A549 (cell line): ENCODE data around the gene ABCC5. TPM values are rescaled to one million over a fixed set of nuclear protein-coding genes. Genes with fewer than 3 reads are reported as not detected.

Experiments
- ATAC-seq, 2 experiments: fragments of 200-7000 bp in 1 of 2; fragments of >200 bp in 1 of 2; cut with Nextera tagmentation in 1 of 2; cut with Tn5 transposase in 1 of 2; 3 replicates each; pipeline versions ENCODE4 v1.8.0 to v1.9.1; 2018 to 2020; ENCODE audit warnings: mild to moderate bottlenecking in 1 of 2, moderate library complexity in 1 of 2
- CTCF ChIA-PET: fragments of 300-600 bp; sonication (Branson Sonifier 250); formaldehyde crosslinking; extraction: SDS; loops from one replicate; lab custom pipeline; 2021; ENCODE audit warnings: antibody characterized with exemption, inconsistent platforms; lab: Yijun Ruan, JAX
- POLR2A ChIA-PET: fragments of 350-600 bp; formaldehyde crosslinking; extraction: SDS; loops from one replicate; lab custom pipeline; 2021; ENCODE audit warnings: antibody characterized with exemption, inconsistent platforms; lab: Yijun Ruan, JAX
- DNase-seq, 2 experiments: peaks; one replicate each; pipeline versions ENCODE4 v3.0.0 to v3.0.0-alpha.2; 2011 to 2016; ENCODE audit warnings: low read depth in 1 of 2, low spot score in 1 of 2
- FAIRE-seq: peaks from 2 replicates; lab custom pipeline; 2011; peaks lifted over from hg19 to GRCh38; lab: Jason Lieb, UNC
- H3K27ac ChIP-seq, 2 experiments: fragments of >200 bp; sonication (Bioruptor Twin); formaldehyde crosslinking; 3 replicates each; pipeline ENCODE4 v1.5.1; 2016 to 2017
- H3K4me1 ChIP-seq: fragments of >200 bp; sonication (Bioruptor Twin); formaldehyde crosslinking; 3 replicates; pipeline ENCODE4 v1.6.1; 2016
- H3K4me2 ChIP-seq: fragments of >200 bp; sonication (Bioruptor Twin); formaldehyde crosslinking; 3 replicates; pipeline ENCODE4 v1.6.1; 2016
- H3K4me3 ChIP-seq: fragments of >200 bp; sonication (Bioruptor Twin); formaldehyde crosslinking; 3 replicates; pipeline ENCODE4 v1.5.1; 2016
- H3K9me3 ChIP-seq: fragments of >200 bp; sonication (Bioruptor Twin); formaldehyde crosslinking; 3 replicates; pipeline ENCODE4 v1.6.1; 2016
- BCL3 ChIP-seq: fragments of >200 bp; sonication (Bioruptor Twin); formaldehyde crosslinking; IDR thresholded peaks from 3 replicates; pipeline ENCODE4 v1.6.1; 2016
- CEBPB ChIP-seq, 2 experiments: fragments of >200 bp in 1 of 2; sonication (Bioruptor Twin) in 1 of 2; formaldehyde crosslinking in 1 of 2; IDR thresholded peaks; 2 replicates each; pipeline ENCODE4 v1.6.1; 2012 to 2016
- CHD2 ChIP-seq: fragments of 150-350 bp; IDR thresholded peaks from 2 replicates; pipeline ENCODE4 v1.6.1; 2014; ENCODE audit warnings: low read length; ENCODE audit not compliant: partially characterized antibody
- EHF ChIP-seq: fragments of 250-450 bp; sonication (Bioruptor Pico); IDR thresholded peaks from 2 replicates; pipeline ENCODE4 v1.5.0; 2020; ENCODE audit warnings: mild to moderate bottlenecking
- EHMT2 ChIP-seq: fragments of 200-600 bp; sonication (generic); IDR thresholded peaks from 2 replicates; pipeline ENCODE4 v1.6.1; 2016; ENCODE audit warnings: antibody characterized with exemption, low read depth, mild to moderate bottlenecking, moderate library complexity
- FOSL2 ChIP-seq, 2 experiments: fragments of 450-650 bp in 1 of 2; fragments of >200 bp in 1 of 2; sonication (Bioruptor Twin) in 1 of 2; formaldehyde crosslinking; IDR thresholded peaks; 2 replicates each; pipeline versions ENCODE4 v1.5.0 to v1.6.1; 2016 to 2020; ENCODE audit warnings: mild to moderate bottlenecking in 1 of 2, moderate library complexity in 1 of 2
- HMGXB4 ChIP-seq: fragments of 250-450 bp; sonication (Bioruptor Pico); IDR thresholded peaks from 2 replicates; pipeline ENCODE4 v1.5.0; 2021; ENCODE audit warnings: mild to moderate bottlenecking, moderate library complexity, borderline replicate concordance
- HOXA7 ChIP-seq: fragments of 250-450 bp; sonication (Bioruptor Pico); IDR thresholded peaks from 2 replicates; pipeline ENCODE4 v1.5.0; 2020; ENCODE audit warnings: mild to moderate bottlenecking, moderate library complexity
- JUNB ChIP-seq: fragments of >200 bp; sonication (Bioruptor Twin); formaldehyde crosslinking; IDR thresholded peaks from 2 replicates; pipeline ENCODE4 v1.6.1; 2016
- MAFK ChIP-seq: fragments of 450-650 bp; IDR thresholded peaks from 2 replicates; pipeline ENCODE4 v1.6.1; 2014; ENCODE audit not compliant: partially characterized antibody
- MAX ChIP-seq: IDR thresholded peaks from 2 replicates; pipeline ENCODE4 v1.6.1; 2012
- NFE2L2 ChIP-seq: fragments of 150-350 bp; conservative IDR thresholded peaks from 2 replicates; pipeline ENCODE4 v1.6.1; 2014; ENCODE audit warnings: low read length
- NR3C1 ChIP-seq: fragments of >200 bp; sonication (Bioruptor Twin); formaldehyde crosslinking; IDR thresholded peaks from 3 replicates; pipeline ENCODE4 v1.6.1; 2017
- PHF8 ChIP-seq: fragments of 200-600 bp; sonication (generic); IDR thresholded peaks from 2 replicates; pipeline ENCODE4 v1.6.1; 2016; ENCODE audit warnings: low read depth, mild to moderate bottlenecking, antibody characterized with exemption, moderate library complexity, borderline replicate concordance
- POLR2A ChIP-seq: IDR thresholded peaks from 2 replicates; pipeline ENCODE4 v1.6.1; 2012; ENCODE audit warnings: mild to moderate bottlenecking, low read length
- RAD21 ChIP-seq, 2 experiments: fragments of >200 bp in 1 of 2; sonication (Bioruptor Twin) in 1 of 2; formaldehyde crosslinking in 1 of 2; IDR thresholded peaks in 1 of 2; conservative IDR thresholded peaks in 1 of 2; 2 replicates in 1 of 2; 3 replicates in 1 of 2; pipeline ENCODE4 v1.6.1; 2012 to 2018; ENCODE audit warnings: inconsistent platforms in 1 of 2
- RARB ChIP-seq: fragments of 250-450 bp; sonication (Bioruptor Pico); IDR thresholded peaks from 2 replicates; pipeline ENCODE4 v1.8.0; 2021; ENCODE audit warnings: mild to moderate bottlenecking, moderate library complexity
- REST ChIP-seq: fragments of 200-600 bp; sonication (generic); IDR thresholded peaks from 2 replicates; pipeline ENCODE4 v1.6.1; 2016; ENCODE audit warnings: antibody characterized with exemption, mild to moderate bottlenecking, moderate library complexity
- RFX5 ChIP-seq: fragments of 450-650 bp; IDR thresholded peaks from 2 replicates; pipeline ENCODE4 v1.7.1; 2014; ENCODE audit warnings: antibody characterized with exemption, mild to moderate bottlenecking, moderate library complexity
- TP53 ChIP-seq: fragments of 250-450 bp; sonication (Bioruptor Pico); IDR thresholded peaks from 2 replicates; pipeline ENCODE4 v1.5.0; 2021; ENCODE audit warnings: mild to moderate bottlenecking, moderate library complexity
- WGBS: methylation state at CpG from one replicate; pipeline ENCODE4 v1.1.6; 2017; ENCODE audit errors: missing lambda C conversion rate; 5-methylcytosine and 5-hydroxymethylcytosine counted together
- polyA plus RNA-seq, 4 experiments: library from polyadenylated mRNA; depleted of rRNA in 3 of 4; stranded (reverse); fragments of >200 nt; fragmentation: RNase III in 1 of 4; extraction: RNeasy Plus Mini Kit Qiagen cat#74134 plus additional on column Dnase treatment in 1 of 4; gene quantifications; 2 replicates in 3 of 4; 3 replicates in 1 of 4; pipeline ENCODE4 v1.2.3, GENCODE V29; 2011 to 2017

The ABCC5 gene
- polyA plus RNA-seq, 2 of the 4 experiments (the other 2 are of a cell fraction), result 14.2 to 20.7 TPM

- TF ChIP-seq PHF8 (no peak), RFX5 (no peak), HOXA7 (CRISPR knock-in tag) (no peak), MAX (no peak), RAD21 (conservative IDR thresholded peaks at IDR 0.05 in 1 of 2, IDR thresholded peaks at IDR 0.05 in 1 of 2) (no peak), TP53 (CRISPR knock-in tag) (no peak), REST (no peak), NFE2L2 (no peak)
These were observed 66.2 kb downstream of the ABCC5 start for GRCh38 chr3:183951459-183951858.

GRCh38 chr3:183949690-183950089 lies 68.0 kb downstream of the ABCC5 start:
- ChIA-PET CTCF (no interaction called here), POLR2A (no interaction called here)
- H3K4me3 ChIP-seq, result no peak overlapping the region
- H3K9me3 ChIP-seq, result no peaks in the 10 kb centered on the region
- no peak for DNase-seq
- H3K4me2 ChIP-seq, result no peak overlapping the region
- H3K4me1 ChIP-seq, result no peaks in the 10 kb centered on the region
- WGBS, result 78% methylated on average over 10 of the region's 12 CpGs
- TF ChIP-seq CEBPB (IDR thresholded peaks at IDR 0.05), result no peak
- TF ChIP-seq POLR2A, result no peak
- no peak for TF ChIP-seq MAFK
- TF ChIP-seq EHF (CRISPR knock-in tag), result no peak
- TF ChIP-seq RARB, result no peak
- TF ChIP-seq JUNB, result no peak
- no peak for TF ChIP-seq BCL3
- TF ChIP-seq PHF8, result no peak
- TF ChIP-seq NR3C1, result no peak
- no peak for TF ChIP-seq CHD2
- TF ChIP-seq FOSL2 (IDR thresholded peaks at IDR 0.05), result no peak
- no peak for TF ChIP-seq FOSL2 (CRISPR knock-in tag; IDR thresholded peaks at IDR 0.05)
- no peak for TF ChIP-seq EHMT2
- TF ChIP-seq HMGXB4 (CRISPR knock-in tag), result no peak
- no peak for ATAC-seq
- FAIRE-seq, result no peak
- H3K27ac ChIP-seq, result no peak overlapping the region

More at GRCh38 chr3:183951459-183951858, 66.2 kb downstream of the ABCC5 start:
- DNase-seq, result no peak
- no peak for FAIRE-seq
- H3K4me3 ChIP-seq, result no peak overlapping the region
- H3K27ac ChIP-seq, result no peak overlapping the region
- ChIA-PET CTCF (interaction anchor here (1.2 kb wide), 1 partner anchor 10 kb away, joined by 4 read pairs; no protein-coding TSS in a partner anchor), POLR2A (no interaction called here)
- 90% methylated on average over 11 of the region's 13 CpGs for WGBS
- no peaks in the 10 kb centered on the region for H3K4me1 ChIP-seq
- H3K4me2 ChIP-seq, result no peak overlapping the region
- ATAC-seq, result no peak
- H3K9me3 ChIP-seq, result no peaks in the 10 kb centered on the region
